GM23338 (cell line): ENCODE measurements around the gene WDR5B.

Source experiments
- TF ChIP-seq, protein P1 (sequence below): IDR thresholded peaks from one replicate; pipeline ENCODE4 v1.6.1; 2018; ENCODE audit warnings: antibody characterized with exemption; ENCODE audit not compliant: unreplicated experiment
- TF ChIP-seq, protein P2 (sequence below), 2 experiments: fragments of 200-600 bp in 1 of 2; sonication (generic) in 1 of 2; conservative IDR thresholded peaks; 2 replicates each; pipeline versions ENCODE4 v1.5.1 to v1.6.1; 2016 to 2017; ENCODE audit warnings: antibody characterized with exemption in 2 of 2, low read depth in 2 of 2, mild to moderate bottlenecking in 2 of 2, moderate library complexity in 1 of 2

DNA sequence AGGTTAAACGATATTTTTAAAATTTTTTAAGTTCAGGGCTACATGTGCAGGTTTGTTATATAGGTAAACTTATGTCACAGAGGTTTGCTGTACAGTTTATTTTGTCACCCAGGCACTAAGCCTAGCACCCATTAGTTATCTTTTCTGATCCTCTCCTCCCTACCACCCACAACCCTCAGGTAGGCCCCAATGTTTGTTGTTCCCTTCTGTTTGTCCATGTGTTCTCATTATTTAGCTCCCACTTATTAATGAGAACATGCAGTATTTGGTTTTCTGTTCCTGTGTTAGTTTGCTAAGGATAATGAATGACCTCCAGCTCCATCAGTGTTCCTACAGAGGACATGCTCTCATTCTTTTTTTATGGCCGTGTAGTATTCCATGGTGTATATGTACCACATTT, 16.9 kb downstream of the WDR5B start:
- TF ChIP-seq, protein P1, sequence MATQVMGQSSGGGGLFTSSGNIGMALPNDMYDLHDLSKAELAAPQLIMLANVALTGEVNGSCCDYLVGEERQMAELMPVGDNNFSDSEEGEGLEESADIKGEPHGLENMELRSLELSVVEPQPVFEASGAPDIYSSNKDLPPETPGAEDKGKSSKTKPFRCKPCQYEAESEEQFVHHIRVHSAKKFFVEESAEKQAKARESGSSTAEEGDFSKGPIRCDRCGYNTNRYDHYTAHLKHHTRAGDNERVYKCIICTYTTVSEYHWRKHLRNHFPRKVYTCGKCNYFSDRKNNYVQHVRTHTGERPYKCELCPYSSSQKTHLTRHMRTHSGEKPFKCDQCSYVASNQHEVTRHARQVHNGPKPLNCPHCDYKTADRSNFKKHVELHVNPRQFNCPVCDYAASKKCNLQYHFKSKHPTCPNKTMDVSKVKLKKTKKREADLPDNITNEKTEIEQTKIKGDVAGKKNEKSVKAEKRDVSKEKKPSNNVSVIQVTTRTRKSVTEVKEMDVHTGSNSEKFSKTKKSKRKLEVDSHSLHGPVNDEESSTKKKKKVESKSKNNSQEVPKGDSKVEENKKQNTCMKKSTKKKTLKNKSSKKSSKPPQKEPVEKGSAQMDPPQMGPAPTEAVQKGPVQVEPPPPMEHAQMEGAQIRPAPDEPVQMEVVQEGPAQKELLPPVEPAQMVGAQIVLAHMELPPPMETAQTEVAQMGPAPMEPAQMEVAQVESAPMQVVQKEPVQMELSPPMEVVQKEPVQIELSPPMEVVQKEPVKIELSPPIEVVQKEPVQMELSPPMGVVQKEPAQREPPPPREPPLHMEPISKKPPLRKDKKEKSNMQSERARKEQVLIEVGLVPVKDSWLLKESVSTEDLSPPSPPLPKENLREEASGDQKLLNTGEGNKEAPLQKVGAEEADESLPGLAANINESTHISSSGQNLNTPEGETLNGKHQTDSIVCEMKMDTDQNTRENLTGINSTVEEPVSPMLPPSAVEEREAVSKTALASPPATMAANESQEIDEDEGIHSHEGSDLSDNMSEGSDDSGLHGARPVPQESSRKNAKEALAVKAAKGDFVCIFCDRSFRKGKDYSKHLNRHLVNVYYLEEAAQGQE, result no peak
- TF ChIP-seq, protein P2, sequence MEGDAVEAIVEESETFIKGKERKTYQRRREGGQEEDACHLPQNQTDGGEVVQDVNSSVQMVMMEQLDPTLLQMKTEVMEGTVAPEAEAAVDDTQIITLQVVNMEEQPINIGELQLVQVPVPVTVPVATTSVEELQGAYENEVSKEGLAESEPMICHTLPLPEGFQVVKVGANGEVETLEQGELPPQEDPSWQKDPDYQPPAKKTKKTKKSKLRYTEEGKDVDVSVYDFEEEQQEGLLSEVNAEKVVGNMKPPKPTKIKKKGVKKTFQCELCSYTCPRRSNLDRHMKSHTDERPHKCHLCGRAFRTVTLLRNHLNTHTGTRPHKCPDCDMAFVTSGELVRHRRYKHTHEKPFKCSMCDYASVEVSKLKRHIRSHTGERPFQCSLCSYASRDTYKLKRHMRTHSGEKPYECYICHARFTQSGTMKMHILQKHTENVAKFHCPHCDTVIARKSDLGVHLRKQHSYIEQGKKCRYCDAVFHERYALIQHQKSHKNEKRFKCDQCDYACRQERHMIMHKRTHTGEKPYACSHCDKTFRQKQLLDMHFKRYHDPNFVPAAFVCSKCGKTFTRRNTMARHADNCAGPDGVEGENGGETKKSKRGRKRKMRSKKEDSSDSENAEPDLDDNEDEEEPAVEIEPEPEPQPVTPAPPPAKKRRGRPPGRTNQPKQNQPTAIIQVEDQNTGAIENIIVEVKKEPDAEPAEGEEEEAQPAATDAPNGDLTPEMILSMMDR (conservative IDR thresholded peaks at IDR 0.05; ENCODE audit: low read depth in 2 of 2), result no peak
